ENCODE measurements around the gene RASSF4.
A peak's percentile ranks its signal among the peaks of the same experiment; 100 is the strongest.

RASSF4 gene

GRCh38 chr10:44929356-44930255, 30.0 kb upstream of the RASSF4 start:
- ATAC-seq, result no peak

DNA sequence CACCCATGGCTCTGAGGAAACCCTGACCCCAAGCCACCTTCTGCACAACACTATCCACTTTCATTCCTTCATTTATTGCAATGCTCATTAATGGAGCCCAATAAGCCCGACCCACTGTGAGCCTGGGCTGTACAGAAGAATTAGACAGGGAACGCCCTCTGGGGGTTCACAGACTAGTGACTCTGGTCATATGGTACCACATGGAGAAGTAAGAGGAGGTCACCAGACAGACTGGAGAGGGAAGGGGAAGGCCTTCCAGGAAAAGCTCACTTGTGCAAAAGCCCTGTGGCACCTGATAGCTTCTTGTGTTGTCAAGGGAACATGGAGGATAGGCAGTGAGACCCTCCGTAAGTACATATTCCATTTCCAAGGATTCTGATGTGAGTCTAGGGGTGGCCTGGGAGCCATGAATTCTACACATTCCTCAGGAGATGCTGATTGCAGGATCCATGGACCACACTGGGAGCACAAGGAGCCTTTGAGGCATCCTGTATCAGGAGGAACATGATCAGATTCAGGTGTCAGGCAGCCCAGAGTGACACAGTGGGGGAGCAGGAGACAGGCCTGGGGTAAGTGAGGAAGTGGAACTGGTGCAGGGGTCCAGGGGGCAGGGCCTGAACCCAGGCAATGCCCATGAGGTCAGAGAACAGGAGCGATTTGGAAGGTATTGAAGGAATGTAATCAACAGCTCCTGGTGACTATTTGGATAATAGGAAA, 28.5 kb upstream of the RASSF4 start:
- ATAC-seq, result no peak

GRCh38 chr10:44931621-44932516, 27.7 kb upstream of the RASSF4 start:
- ATAC-seq, result no peak

DNA sequence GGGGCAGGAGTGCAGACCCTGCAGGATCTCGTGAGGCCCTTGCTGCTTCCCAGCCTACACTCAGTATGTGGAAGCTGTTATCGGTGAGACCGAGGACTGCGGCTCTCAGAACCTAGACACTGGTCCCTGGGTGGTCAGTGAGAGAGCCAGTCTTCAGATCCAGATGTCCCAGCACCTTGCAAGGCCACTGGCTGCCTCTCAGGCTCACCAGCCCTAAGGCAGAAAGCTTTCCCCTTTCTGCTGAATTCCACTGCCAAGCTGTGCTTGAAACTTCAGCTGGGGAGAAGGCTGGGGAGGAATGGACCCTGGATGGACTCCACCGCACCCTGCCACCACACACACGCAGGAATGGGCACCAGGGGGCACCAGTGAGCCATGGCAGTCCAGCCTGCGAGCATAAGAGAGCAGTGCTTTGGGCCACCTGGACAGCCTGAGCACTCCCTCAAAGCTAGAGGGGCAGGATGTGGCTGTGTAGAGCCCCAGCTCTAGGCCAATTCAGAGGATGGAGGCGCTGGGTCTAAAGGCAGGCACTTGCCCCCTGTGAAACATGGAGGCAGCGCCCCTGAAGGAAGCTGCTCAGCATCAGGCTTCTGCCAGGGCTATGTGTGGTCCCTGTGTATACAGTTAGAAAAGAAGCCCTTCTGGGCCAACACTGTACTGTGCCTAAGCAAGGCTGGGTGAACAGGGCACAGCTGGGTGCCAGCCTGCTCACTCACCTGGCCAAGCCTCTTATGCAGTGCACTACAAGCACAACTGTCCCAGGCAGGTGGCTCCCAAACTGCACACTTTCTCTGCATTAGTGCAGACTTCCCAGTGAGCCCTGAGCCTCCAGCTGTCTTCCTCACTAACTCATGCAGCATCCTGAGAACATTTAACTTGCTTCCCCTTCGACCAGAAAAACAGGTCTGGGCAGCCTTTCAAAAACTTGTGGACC, 26.8 kb upstream of the RASSF4 start:
- peak; percentile 73 to 82 for ATAC-seq

DNA sequence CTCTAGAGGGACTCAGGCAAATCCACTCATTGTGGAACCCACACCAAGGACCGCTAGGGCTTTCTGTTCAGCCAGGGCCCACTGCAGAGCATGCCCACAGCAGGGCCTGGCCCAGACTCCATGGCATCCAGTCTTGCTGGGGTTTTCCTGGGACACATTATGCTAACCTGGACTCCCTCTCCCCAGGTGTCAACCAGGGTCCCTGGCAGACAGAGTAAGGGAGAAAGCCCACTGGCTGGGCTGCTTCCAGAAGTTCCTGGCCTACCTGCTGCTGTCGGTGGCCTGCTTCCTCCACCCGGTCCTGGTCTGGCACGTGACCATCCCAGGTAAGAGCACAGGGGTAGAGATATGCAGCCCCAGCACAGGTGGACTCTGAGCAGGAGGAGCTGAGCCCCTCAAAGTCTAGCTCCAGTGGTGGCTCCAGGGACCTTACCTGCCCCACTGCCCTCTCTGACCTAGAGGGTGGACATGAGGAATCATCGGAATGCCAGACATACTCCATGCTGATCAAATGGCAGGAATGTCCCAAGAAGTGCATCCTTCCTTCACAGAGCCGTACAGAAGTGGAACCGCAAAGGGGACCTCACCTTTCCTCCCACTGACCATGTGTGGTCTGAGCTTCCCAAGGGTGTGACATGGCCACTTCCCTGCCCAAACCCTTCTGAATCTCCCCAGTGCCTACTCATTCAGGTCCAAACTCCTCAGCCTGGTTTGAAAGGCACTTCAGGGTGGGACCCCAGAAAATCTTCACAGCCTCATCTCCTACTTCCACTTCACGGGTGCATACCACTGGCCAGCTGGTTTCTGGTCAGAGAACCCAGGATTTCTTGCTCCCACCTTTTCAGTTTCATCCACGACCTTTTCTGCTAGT, 25.9 kb upstream of the RASSF4 start:
- no peak for ATAC-seq

DNA sequence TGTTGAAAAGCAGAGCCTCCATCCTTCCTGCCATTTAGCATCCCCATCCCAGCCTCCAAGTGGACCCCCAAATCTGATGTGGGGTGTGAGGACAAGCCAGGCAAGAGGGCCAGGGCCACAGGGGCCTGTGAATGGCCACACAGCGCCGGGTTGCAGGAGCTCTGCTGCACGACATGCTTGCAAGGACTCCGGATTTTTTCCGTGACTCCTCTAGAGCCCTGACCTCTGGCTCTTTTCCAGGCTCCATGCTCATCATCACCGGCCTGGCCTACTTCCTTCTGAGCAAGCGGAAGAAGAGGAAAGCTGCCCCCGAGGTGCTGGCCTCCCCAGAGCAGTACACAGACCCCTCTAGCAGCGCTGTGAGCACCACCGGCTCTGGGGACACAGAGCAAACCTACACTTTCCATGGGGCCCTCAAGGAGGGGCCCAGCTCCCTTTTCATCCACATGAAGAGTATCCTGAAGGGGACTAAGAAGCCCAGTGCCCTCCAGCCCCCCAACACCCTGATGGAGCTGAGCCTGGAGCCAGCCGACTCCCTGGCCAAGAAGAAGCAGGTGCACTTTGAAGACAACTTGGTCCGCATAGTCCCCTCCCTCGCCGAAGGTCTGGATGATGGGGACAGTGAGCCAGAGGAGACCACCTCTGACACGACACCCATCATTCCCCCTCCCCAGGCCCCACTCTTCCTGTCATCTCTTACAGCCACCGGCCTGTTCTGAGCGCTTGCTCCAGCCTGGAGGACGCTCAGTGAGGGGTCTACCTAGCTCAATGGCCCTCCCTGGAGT, 25.0 kb upstream of the RASSF4 start:
- ATAC-seq, result no peak

- ATAC-seq, result no peak
These were observed 24.2 kb upstream of the RASSF4 start for GRCh38 chr10:44935201-44935965.

DNA sequence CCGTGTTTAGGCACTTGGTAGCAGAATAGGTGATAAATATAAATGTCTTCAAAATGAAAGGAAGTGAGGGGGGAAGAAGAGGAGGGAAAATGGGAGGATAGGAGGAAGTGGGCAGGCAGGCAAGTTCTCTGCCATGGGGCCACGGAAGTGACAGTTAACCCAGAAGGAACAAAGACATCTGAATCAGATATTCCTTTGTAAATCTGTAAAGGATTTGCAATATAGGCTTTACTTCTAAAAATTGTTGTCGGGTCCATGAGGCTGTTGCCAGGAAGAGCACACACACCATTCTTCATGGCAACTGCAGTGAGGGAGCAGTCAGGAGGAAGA, 23.7 kb upstream of the RASSF4 start:
- ATAC-seq, result no peak

DNA sequence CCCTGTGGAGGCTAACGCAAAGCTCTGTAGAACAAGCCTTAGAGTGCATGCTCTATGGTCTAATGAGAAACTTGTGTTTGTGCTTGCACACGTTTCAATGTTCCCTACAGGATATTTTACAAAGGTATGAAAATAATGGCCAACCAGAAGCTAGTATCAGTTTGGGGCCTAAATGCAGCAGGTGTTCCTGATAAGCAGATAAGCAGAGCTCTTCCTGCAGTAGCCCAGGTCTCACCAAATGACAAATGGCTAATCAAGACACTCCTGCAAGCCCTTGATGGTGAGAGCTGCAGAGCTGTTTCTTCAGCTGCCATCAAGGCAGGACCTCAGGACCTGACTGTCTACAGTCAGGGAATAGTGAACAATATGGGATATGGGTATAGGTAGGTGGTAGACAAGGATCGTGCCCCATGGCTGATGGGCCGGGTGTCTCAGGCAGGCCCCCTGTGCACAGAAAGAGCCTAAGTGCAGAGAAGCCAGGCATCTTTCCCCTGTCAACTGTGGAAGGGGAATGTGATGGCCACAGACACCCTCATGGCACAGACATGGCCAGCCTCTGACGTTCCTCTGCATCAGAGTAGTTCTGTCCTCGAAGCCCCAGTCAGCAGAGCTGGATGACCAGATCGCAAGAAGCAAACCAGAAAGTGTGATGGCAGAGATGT, 23.2 kb upstream of the RASSF4 start:
- ATAC-seq, result no peak

DNA sequence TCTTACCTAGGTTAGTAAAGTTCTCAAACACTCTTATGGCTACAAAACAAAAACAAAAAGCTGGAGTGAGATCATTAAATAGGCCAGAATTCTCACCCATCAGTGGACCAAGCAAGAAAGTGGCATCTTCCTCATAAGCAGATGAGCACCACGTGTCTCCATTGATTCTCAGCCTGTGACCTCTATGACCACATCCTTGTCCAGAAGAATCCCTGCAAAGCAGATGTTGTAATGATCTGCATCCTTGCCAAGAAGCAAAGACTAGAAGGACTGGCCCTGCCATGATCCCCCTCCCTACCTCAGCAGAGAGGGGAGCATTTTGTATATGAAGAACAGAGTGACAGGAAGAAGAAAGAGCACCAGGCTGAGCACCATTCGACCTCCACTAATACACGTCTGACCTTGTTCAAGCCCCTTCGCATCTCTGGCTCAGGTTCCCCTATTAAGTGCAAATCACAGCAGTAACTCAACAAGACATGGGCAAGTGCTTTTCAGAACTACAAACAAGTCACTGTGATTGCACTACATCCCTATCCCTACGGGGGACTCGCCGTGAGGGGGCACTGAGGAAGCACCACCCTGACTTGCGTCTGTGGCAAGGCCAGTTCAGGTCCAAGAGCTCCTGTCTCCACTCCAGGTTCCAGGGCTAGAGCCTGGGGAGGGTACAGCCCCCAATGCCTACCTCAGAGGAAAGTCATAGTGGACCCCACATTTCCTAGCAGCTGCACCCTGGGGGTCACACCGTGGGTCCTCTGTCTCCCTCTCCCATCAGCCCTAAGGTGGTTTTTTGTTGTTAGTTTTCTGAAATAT, 22.2 kb upstream of the RASSF4 start:
- no peak for ATAC-seq

GRCh38 chr10:44938956-44939355, 20.6 kb upstream of the RASSF4 start:
- no peak for ATAC-seq

DNA sequence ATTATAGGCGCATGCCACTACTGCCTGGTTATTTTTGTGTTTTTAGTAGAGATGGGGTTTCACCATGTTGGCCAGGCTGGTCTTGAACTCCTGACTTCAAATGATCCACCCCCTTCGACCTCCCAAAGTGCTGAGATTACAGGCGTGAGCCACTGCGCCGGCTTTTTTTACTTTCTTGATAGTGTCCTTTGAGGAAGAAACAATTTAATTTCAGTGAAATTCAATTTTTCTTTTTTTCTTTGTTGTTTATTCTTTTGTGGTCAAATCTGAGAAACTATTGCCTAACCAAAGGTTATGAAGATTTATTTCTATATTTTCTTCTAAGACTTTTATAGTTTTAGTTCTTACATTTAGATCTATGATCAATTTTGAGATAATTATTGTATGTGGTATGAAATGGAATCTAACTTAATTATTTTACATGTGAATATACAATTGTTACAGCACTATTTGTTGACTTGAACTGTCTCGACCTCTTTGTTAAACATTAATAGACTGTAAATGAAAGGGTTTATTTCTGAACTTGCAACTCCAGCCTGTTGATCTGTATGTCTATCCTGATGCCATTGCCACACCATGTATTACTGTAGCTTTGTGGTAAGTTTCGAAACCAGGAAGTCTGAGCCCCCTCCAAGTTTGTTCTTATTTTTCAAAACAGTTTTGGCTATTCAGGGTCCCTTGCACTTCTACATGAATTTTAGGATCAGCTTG, 19.8 kb upstream of the RASSF4 start:
- no peak for ATAC-seq

GRCh38 chr10:44944354-44944753, 15.2 kb upstream of the RASSF4 start:
- ATAC-seq, result no peak

GRCh38 chr10:44946205-44946604, 13.4 kb upstream of the RASSF4 start:
- ATAC-seq, result peak; percentile 43 to 53

GRCh38 chr10:44947371-44948152, 12.0 kb upstream of the RASSF4 start:
- ATAC-seq, result peak in 1 of 2 donors; percentile 48

- no peak for ATAC-seq
These were observed 11.0 kb upstream of the RASSF4 start for GRCh38 chr10:44948642-44949041.

Measured in activated CD4-positive, CD25-positive, alpha-beta regulatory T cell treated with anti-CD3 and anti-CD28 coated beads, Interleukin-2, amount 50 U/mL, for 24 hours (primary cell).